Mucosa of descending colon (tissue), 3 donors: ENCODE data around the gene ATP6V1C2. TPM values are rescaled to one million over a fixed set of nuclear protein-coding genes. Genes with fewer than 3 reads are reported as not detected.
A peak's percentile ranks its signal among the peaks of the same experiment; 100 is the strongest.

ENCODE experiments used
- ATAC-seq: fragments of 200-7000 bp; cut with Tn5 transposase; one replicate; pipeline ENCODE4 v1.9.1; 2020; ENCODE audit warnings: mild to moderate bottlenecking, moderate library complexity
- DNase-seq, 3 donors: peaks; one replicate each; pipeline ENCODE4 v3.0.0-alpha.2; 2020
- H3K36me3 ChIP-seq: fragments of 200-600 bp; one replicate; pipeline ENCODE4 v1.8.0; 2021; ENCODE audit warnings: low read depth, mild to moderate bottlenecking
- H3K4me1 ChIP-seq: fragments of 200-600 bp; one replicate; pipeline ENCODE4 v1.8.0; 2021; ENCODE audit warnings: low read depth, mild to moderate bottlenecking
- H3K4me3 ChIP-seq: fragments of 200-600 bp; one replicate; pipeline ENCODE4 v1.8.0; 2021; ENCODE audit warnings: mild to moderate bottlenecking
- H3K9me3 ChIP-seq: fragments of 200-600 bp; one replicate; pipeline ENCODE4 v1.8.0; 2021; ENCODE audit warnings: mild to moderate bottlenecking
- intact Hi-C, 2 donors: fragments of 100-400 bp; cut with DNase I in 1 of 2; cut with micrococcal nuclease in 1 of 2; formaldehyde crosslinking; loops; one replicate each; pipeline versions ENCODE4 v1.11.0 to v1.11.1; 2022; cut with DNase I, micrococcal nuclease
- total RNA-seq, 3 donors: library from RNA; stranded (reverse); fragmentation: NEBNext Ultra II Directional in 2 of 3; extraction: Animal tissue kit (Norgen Biotek cat#: 25700) in 2 of 3; gene quantifications; one replicate each; pipeline versions ENCODE4 v1.2.1 to v1.2.4, GENCODE V29; 2021 to 2023
- TF ChIP-seq, protein P1 (sequence below): fragments of 200-600 bp; IDR thresholded peaks from one replicate; pipeline ENCODE4 v1.8.0; 2022; ENCODE audit warnings: antibody characterized with exemption, mild to moderate bottlenecking
- donor health status: DM: no; HTN: no; CAD: no; lungs with moderate emphysema.
- donor health status: DM: no; HTN: no; CAD: no.
- donor health status: DM: no; HTN: yes; CAD: no.

The ATP6V1C2 gene
- total RNA-seq, 3 donors from 2014 or later = 0.57 to 3.8 (median 1.0) TPM

DNA sequence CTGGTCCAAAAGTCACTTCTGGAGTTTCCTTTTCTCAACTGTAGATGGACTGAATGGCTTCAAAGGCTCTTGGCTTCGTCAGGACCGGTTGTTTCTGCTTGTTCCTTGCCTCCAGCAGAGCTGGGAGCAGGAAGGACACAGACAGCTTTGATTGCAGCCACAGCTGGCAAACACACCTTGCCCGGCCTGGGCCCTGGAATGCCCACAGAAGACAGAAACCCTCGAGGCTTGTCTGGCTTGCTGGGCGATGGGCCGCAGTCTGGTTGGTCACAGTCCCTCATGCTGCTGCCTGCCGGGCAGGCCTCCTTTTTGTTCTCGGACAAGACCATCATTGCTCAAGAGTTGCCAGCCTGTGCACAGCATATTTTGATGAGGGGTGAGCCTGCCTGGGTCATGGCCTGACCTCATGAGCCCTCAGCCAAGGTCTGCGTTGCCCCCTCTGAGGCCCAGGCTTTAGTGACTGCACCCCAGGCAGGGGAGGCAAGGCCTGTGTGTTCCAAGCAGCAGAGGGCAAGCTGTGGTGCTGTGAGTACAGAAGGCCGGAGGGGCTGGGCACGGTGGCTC, 37.8 kb downstream of the ATP6V1C2 start:
- peak; percentile 72 for ATAC-seq
- no peaks in the 10 kb centered on the region for H3K36me3 ChIP-seq
- H3K4me3 ChIP-seq = no peak overlapping the region
- TF ChIP-seq, protein P1, sequence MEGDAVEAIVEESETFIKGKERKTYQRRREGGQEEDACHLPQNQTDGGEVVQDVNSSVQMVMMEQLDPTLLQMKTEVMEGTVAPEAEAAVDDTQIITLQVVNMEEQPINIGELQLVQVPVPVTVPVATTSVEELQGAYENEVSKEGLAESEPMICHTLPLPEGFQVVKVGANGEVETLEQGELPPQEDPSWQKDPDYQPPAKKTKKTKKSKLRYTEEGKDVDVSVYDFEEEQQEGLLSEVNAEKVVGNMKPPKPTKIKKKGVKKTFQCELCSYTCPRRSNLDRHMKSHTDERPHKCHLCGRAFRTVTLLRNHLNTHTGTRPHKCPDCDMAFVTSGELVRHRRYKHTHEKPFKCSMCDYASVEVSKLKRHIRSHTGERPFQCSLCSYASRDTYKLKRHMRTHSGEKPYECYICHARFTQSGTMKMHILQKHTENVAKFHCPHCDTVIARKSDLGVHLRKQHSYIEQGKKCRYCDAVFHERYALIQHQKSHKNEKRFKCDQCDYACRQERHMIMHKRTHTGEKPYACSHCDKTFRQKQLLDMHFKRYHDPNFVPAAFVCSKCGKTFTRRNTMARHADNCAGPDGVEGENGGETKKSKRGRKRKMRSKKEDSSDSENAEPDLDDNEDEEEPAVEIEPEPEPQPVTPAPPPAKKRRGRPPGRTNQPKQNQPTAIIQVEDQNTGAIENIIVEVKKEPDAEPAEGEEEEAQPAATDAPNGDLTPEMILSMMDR = no peak
- H3K4me1 ChIP-seq = peaks cover 9% of the 10 kb centered on the region
- H3K9me3 ChIP-seq = no peaks in the 10 kb centered on the region
- DNase-seq = peak; percentile 54 to 64 (median 54)
- intact Hi-C loops = no loop called here

- peak in 1 of 3 donors; percentile 33 for DNase-seq
- Histone ChIP-seq H3K9me3 (no peaks in the 10 kb centered on the region), H3K36me3 (no peaks in the 10 kb centered on the region), H3K4me3 (no peak overlapping the region), H3K4me1 (peaks cover 14% of the 10 kb centered on the region)
- ATAC-seq = no peak
- TF ChIP-seq, protein P1 = no peak
- intact Hi-C loops = no loop called here
Observed at GRCh38 chr2:10760794-10761504, 39.5 kb downstream of the ATP6V1C2 start.

DNA sequence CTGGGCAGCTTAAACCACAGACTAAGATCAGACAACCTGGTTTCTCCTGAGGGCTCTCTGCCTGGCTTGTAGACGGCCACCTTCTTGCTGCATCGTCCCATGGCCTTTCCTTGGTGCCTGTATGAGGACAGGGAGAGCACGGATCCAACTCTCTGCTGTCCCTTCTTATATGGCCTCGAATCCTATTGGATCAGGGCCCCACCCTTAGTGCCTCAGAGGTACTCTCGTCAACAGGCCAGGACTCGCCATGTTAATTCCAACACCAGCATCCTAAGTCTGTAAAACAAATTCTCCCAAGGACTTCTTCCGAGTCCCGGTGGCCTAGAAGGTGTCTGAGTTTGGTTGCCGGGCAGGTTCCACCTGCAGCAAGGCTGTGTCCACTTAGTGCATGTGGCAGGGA, 40.2 kb downstream of the ATP6V1C2 start:
- H3K4me1 ChIP-seq = peaks cover 14% of the 10 kb centered on the region
- TF ChIP-seq, protein P1 = no peak
- H3K36me3 ChIP-seq = no peaks in the 10 kb centered on the region
- H3K4me3 ChIP-seq = no peak overlapping the region
- no peaks in the 10 kb centered on the region for H3K9me3 ChIP-seq
- DNase-seq = peak in 1 of 3 donors; percentile 22
- no peak for ATAC-seq
- intact Hi-C loops = no loop called here

DNA sequence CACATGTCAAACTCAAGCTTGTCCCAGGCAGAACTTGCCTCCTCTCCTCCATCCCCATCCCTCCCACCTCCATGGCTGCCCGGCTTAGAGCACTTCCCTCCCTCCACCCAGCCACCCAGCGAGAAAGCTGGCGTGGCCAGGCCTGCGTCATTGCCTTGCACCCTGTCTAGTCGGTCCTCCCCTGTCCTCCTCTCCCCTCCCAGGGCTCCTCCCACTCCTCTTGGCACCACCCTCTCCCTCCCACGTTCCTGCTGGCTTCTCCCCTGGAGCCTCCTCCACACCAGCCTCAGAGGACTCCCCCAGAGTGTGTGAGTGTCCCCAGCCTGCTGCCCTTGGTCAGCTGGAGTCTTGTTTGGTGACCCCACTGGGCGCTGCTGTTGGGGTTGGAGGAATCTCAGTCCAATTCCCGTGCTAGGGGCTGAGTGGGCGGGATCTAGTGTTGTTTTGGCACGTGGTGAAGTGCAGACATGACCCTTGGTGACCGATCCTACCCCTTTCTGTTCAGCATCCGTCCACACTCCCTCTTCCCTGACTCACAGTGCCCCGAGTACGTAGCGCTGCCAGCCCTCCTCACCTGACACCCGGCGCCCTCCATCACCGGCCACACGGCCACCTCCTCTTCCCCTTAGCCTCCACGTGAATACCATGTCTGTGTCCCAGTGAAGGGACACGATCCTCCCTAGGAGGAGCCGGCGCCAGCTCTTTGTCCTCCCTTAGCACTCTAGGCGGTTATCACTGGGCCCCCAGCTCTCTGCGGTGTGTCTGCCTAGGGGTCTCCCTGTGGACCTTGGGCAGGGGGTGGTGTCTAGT, 41.4 kb downstream of the ATP6V1C2 start:
- Histone ChIP-seq H3K36me3 (no peaks in the 10 kb centered on the region), H3K4me1 (peaks cover 14% of the 10 kb centered on the region), H3K4me3 (no peak overlapping the region), H3K9me3 (no peaks in the 10 kb centered on the region)
- TF ChIP-seq, protein P1 = no peak
- ATAC-seq (no peak), DNase-seq (peak in 2 of 3 donors; percentile 25 to 40)
- intact Hi-C loops = no loop called here

GRCh38 chr2:10763461-10763800, 42.0 kb downstream of the ATP6V1C2 start:
- Histone ChIP-seq H3K36me3 (no peaks in the 10 kb centered on the region), H3K9me3 (no peaks in the 10 kb centered on the region), H3K4me1 (peaks cover 14% of the 10 kb centered on the region), H3K4me3 (no peak overlapping the region)
- TF ChIP-seq, protein P1 = no peak
- intact Hi-C loops = no loop called here
- DNase-seq = peak in 2 of 3 donors; percentile 20 to 39
- ATAC-seq = no peak
